ENCODE measurements around the gene PMP22. TPM values are rescaled to one million over a fixed set of nuclear protein-coding genes. Genes with fewer than 3 reads are reported as not detected.

Gene PMP22
- polyA plus RNA-seq, 1 donor from 2014 or later, result not detected

DNA sequence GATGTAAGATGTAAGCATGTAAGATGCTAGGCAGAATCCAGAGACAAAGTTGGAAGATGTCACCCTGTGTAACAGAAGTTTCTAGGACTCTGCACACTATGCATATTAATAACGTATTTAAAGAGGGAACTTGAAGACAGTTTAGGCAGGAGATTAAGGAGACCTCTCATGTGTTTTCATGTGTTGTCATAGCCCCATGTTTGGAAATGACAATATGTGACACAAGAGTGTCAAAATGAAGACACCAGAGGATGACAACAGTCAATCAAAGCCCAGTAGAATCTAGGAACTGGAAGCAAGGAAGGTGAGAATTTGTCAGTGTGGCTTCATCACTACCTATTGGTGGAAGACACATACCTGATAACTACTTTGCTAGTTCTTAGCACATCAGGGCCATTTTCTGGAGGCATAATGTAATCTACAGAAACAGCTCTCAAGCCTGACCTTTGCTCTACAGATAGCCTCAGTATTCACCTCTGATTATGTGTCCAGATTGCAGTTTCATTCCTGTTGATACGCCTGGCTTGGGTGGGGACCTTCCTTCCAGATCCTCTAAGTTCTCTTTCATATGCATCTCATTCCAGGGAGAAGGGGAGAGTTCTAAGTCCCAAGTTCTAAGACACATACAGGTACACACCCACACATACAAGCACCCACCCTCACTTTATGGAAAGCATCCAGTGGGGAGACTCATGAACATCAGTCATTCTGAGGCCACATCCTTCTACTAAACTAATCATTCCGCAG is 26.3 kb downstream of the PMP22 start:
- Histone ChIP-seq H4K20me1 (ENCODE audit: insufficient read depth) (no peaks in the 10 kb centered on the region), H3K36me3 (ENCODE audit: insufficient read depth, low read length) (no peaks in the 10 kb centered on the region), H3K79me2 (replicated peaks; ENCODE audit: insufficient read depth, low read length) (no peaks in the 10 kb centered on the region), H3K9ac (ENCODE audit: low read length) (no peak overlapping the region), H3K4me2 (ENCODE audit: low read length) (no peak overlapping the region), H3K4me3 (ENCODE audit: low read length) (no peak overlapping the region), H3F3A (ENCODE audit: insufficient read depth, low read length, poor library complexity, severe bottlenecking) (no peaks in the 10 kb centered on the region), H3K27ac (ENCODE audit: low read length) (no peak overlapping the region), H3K27me3 (ENCODE audit: insufficient read depth, low read depth, low read length) (no peaks in the 10 kb centered on the region), H2AFZ (ENCODE audit: low read depth, low read length) (no peak overlapping the region), H3K9me2 (ENCODE audit: insufficient read depth, low read length) (no peaks in the 10 kb centered on the region), H3K9me3 (ENCODE audit: low read length) (no peaks in the 10 kb centered on the region)
- TF ChIP-seq EP300 (conservative IDR thresholded peaks at IDR 0.05; ENCODE audit: poor library complexity, severe bottlenecking) (no peak), EZH2 (IDR thresholded peaks at IDR 0.05; ENCODE audit: borderline replicate concordance, insufficient read depth, low read length, poor library complexity, severe bottlenecking) (no peak), TAF1 (IDR thresholded peaks at IDR 0.05; ENCODE audit: low read depth) (no peak), SMC3 (conservative IDR thresholded peaks at IDR 0.05; ENCODE audit: poor library complexity) (no peak), POLR2AphosphoS5 (IDR thresholded peaks at IDR 0.05) (no peak), RAD21 (conservative IDR thresholded peaks at IDR 0.05) (no peak), MXI1 (conservative IDR thresholded peaks at IDR 0.05; ENCODE audit: poor library complexity, severe bottlenecking) (no peak)
- TF ChIP-seq, protein P1, sequence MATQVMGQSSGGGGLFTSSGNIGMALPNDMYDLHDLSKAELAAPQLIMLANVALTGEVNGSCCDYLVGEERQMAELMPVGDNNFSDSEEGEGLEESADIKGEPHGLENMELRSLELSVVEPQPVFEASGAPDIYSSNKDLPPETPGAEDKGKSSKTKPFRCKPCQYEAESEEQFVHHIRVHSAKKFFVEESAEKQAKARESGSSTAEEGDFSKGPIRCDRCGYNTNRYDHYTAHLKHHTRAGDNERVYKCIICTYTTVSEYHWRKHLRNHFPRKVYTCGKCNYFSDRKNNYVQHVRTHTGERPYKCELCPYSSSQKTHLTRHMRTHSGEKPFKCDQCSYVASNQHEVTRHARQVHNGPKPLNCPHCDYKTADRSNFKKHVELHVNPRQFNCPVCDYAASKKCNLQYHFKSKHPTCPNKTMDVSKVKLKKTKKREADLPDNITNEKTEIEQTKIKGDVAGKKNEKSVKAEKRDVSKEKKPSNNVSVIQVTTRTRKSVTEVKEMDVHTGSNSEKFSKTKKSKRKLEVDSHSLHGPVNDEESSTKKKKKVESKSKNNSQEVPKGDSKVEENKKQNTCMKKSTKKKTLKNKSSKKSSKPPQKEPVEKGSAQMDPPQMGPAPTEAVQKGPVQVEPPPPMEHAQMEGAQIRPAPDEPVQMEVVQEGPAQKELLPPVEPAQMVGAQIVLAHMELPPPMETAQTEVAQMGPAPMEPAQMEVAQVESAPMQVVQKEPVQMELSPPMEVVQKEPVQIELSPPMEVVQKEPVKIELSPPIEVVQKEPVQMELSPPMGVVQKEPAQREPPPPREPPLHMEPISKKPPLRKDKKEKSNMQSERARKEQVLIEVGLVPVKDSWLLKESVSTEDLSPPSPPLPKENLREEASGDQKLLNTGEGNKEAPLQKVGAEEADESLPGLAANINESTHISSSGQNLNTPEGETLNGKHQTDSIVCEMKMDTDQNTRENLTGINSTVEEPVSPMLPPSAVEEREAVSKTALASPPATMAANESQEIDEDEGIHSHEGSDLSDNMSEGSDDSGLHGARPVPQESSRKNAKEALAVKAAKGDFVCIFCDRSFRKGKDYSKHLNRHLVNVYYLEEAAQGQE (IDR thresholded peaks at IDR 0.05; ENCODE audit: borderline replicate concordance), result no peak
- TF ChIP-seq, protein P2, sequence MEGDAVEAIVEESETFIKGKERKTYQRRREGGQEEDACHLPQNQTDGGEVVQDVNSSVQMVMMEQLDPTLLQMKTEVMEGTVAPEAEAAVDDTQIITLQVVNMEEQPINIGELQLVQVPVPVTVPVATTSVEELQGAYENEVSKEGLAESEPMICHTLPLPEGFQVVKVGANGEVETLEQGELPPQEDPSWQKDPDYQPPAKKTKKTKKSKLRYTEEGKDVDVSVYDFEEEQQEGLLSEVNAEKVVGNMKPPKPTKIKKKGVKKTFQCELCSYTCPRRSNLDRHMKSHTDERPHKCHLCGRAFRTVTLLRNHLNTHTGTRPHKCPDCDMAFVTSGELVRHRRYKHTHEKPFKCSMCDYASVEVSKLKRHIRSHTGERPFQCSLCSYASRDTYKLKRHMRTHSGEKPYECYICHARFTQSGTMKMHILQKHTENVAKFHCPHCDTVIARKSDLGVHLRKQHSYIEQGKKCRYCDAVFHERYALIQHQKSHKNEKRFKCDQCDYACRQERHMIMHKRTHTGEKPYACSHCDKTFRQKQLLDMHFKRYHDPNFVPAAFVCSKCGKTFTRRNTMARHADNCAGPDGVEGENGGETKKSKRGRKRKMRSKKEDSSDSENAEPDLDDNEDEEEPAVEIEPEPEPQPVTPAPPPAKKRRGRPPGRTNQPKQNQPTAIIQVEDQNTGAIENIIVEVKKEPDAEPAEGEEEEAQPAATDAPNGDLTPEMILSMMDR (IDR thresholded peaks at IDR 0.05; ENCODE audit: poor library complexity, severe bottlenecking), result no peak

DNA sequence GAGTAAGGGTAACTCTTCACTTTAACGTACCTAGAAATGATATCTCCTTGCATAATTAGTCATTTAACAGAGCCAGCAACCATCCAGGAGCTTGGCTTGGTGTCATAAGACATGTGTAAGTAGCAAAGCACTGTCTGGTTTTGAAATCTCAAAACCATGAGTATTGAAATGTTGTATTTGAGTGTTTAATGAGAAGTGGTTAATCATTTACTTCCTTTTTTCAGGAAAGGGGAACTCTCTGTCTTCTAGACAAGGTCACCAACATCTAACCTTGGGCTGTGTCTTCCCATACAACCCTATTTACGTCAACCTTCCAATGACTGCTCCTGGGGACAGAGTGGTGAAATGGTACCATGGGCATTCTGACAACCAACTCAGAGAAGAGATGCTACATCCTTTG is 27.1 kb downstream of the PMP22 start:
- Histone ChIP-seq H3K9me2 (ENCODE audit: insufficient read depth, low read length) (no peaks in the 10 kb centered on the region), H3F3A (ENCODE audit: insufficient read depth, low read length, poor library complexity, severe bottlenecking) (no peaks in the 10 kb centered on the region), H3K4me2 (ENCODE audit: low read length) (no peak overlapping the region), H3K27me3 (ENCODE audit: insufficient read depth, low read depth, low read length) (no peaks in the 10 kb centered on the region), H3K27ac (ENCODE audit: low read length) (no peak overlapping the region), H3K79me2 (replicated peaks; ENCODE audit: insufficient read depth, low read length) (no peaks in the 10 kb centered on the region), H3K9me3 (ENCODE audit: low read length) (no peaks in the 10 kb centered on the region), H4K20me1 (ENCODE audit: insufficient read depth) (no peaks in the 10 kb centered on the region), H2AFZ (ENCODE audit: low read depth, low read length) (no peak overlapping the region), H3K4me3 (ENCODE audit: low read length) (no peak overlapping the region), H3K36me3 (ENCODE audit: insufficient read depth, low read length) (no peaks in the 10 kb centered on the region), H3K9ac (ENCODE audit: low read length) (no peak overlapping the region)
- TF ChIP-seq, protein P1 (IDR thresholded peaks at IDR 0.05; ENCODE audit: borderline replicate concordance), result no peak
- TF ChIP-seq POLR2AphosphoS5 (IDR thresholded peaks at IDR 0.05), result no peak
